Stimulated activated CD8-positive, alpha-beta memory T cell treated with anti-CD3 and anti-CD28 coated beads, Interleukin-7, amount 100 ng/mL, for 4 hours (primary cell): ENCODE data around the gene PLD6.
"Not testable (repeated sequence)": the region's sequence is repeated elsewhere in the genome, so short reads cannot be mapped to it uniquely, and the experiment has no call there.

Experiments used
- DNase-seq, 2 donors: peaks; one replicate each; pipeline ENCODE4 v3.0.0-alpha.2; 2020; ENCODE audit warnings: low read depth in 2 of 2

Gene PLD6

GRCh38 chr17:17200831-17201230 lies 5.3 kb downstream of the PLD6 start:
- no peak for DNase-seq

DNA sequence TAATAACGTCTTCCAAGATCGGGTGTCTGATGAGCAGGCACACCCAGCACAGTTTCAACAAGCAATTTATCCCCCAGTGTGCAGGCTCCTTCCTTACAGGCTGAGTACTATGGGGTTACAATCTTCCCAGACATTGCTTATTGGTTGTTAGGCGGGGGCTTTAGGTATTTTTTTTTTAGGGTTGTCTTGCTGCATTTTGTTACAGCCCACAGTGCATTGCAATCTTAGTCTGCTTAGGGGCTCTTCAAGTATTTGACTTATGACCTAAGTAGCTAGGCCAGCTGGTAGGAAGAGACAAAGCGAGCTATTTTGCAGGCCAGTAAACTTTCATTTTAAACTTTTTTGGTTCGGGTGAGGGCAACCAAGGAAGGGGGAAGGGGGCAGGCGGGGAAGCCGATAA lies 5.8 kb downstream of the PLD6 start:
- DNase-seq, result no peak

DNA sequence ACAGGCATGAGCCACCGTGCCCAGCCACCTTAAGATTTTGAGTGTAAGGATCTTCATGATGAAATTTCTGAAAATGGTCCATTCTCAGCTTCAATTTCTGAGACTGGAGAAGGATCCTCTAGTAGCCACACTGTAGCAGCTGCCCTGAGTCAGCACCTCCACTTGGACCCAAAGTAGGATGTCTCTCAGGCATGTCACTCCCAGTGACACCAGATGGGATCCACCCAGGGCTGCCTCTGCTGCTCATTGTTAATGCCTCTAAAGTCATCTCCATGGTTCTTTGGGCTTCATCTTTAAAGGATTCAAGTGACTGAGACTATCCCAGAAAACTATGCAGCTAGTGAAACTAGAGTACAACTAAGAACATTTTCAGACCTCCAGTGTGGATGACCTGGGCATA lies 7.9 kb downstream of the PLD6 start:
- no peak for DNase-seq

GRCh38 chr17:17196776-17197175 lies 9.4 kb downstream of the PLD6 start:
- DNase-seq, result no peak

- not testable (repeated sequence) for DNase-seq
Measured at GRCh38 chr17:17195466-17195865, 10.7 kb downstream of the PLD6 start.

DNA sequence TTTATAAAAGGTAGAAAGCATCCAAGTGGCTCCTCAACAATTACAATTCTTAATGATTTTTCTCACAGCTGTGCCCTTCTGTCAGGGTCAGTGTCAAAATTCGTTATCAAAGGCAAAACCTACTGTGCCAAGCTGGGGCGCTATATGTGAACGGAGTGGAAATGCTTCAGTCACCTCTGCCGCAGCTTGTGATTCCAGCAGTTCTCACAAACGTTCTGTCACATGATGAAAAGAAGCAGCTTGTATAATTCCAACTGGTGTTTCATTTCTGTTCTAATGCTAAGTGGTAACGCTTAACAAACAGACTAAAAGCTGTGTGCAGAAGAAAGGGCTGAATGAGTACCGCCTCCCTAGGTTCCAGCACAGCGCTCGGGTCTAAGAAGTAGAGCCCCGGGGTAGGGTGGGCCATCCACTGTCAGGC lies 14.2 kb downstream of the PLD6 start:
- no peak for DNase-seq

DNA sequence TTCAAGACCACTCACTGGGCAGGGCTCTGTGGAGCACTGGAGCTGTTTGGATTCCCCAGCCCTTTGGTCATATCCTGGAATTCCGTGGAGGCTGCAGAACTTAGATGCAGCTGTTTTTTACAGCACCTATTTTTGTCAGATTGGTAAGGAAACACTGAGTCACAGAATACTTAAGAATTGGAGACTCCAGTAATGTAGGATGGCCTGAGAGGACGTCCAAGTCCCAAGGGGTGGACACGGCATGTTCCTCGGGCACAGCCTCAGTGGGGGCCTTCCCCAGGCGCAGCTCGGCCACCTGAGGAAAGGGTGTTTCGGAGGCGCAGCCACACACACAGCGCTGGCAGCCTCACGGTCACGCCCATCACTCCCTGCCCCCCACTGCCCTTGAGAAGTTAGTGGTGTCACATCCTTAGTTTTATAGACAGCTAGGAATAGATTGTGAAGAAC lies 14.8 kb downstream of the PLD6 start:
- DNase-seq, result no peak

DNA sequence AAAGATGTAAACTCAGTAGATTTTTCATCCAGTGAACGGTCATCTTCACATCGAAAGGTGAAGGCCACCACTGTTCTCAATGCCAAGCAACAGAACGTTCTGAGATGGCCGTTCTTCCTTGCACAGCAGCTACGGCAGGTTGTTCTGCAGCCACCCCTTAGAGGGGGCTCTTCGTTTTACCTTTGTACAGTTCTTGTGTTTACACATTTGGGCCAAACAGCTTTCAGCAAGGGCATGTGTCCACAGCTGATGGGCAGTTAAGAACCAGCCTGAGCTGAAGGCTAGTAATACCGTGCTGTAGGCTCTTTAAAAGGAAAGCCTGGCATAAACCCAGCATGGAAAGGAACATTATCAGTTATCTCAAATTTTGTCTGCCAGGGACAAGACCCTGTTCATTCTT lies 15.9 kb downstream of the PLD6 start:
- no peak for DNase-seq

DNA sequence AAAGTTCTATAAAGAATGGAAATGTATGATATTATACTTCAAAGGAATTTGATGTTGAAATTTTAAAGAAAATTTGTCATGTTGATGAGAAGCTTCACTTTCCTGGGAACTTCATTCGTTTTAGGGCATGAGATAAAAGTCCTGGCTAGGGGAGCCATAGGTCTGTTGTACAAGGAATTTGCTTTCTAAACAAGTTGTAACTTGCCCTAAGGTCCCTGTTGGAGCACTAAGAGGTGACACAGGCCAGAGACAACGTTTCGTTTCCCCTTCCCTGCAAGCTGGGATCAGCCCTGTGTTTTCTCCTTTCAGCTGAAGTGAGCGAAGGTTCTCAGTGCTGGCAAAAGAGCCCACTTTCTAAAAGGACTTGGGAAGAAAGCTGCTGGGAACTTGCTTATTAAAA lies 16.6 kb downstream of the PLD6 start:
- DNase-seq, result no peak

- no peak for DNase-seq
Measured at GRCh38 chr17:17188586-17188985, 17.5 kb downstream of the PLD6 start.

DNA sequence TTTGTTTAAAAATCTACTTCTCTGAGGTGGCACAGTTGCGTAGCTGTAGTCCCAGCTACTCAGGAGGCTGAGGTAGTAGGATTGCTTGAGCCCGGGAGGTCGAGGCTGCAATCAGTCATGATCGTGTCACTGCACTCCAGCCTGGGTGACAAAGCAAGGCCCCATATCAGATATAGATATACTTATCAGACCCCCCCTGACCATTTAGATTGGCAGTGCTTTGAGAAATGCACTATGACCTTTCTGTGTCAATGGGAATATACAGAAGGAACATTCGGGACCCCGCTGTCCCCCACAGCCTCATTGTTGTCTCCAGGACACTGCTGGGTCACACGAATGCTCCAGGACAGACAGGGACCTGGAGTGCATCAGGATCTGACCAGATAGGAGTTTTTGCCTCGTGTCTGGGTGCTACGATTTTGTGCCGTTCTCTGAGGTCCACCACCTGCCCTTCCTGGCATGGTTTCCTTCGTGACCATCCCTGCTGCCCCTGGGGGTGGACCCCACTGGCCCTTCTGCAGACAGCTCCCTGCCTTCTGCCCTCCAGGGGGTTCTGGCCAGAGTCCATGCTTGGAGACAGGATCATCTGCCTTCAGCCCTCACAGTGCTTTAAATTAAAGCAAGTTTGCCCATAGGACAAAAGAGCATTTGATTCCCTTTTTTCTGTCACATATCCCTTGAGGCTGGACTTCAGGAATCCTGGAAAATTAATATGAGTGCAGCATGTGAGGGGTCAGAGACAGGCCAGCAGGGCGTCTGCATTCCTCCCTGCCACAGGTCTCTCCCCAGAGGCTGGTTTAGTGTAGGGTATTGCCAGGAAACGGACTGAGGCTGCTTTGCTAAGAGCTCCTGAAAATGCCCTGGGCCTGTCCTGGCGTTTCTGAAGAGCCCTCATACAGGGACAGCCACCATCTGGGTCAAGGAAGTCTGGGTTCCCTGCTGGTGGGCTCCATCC lies 19.3 kb downstream of the PLD6 start:
- no peak for DNase-seq

DNA sequence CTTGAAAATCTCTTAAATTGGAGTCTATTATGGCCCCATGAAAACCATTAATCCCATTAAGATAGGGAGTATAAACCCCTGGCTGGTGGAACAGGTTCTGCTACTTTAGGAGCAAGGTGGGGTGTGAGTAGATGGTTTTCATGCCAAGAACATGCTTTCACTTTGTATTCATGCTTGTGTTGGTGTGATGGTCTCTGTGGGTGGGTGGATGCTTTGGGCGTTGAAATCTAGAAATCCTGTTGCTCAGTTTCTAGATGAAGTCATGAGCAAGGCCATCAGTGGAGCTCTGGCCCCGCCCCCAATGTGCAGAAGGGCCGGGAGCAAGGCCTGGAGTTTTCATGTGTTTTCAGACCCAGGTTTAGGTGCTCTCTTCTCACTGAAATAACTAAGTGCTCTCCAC lies 20.1 kb downstream of the PLD6 start:
- DNase-seq, result no peak

DNA sequence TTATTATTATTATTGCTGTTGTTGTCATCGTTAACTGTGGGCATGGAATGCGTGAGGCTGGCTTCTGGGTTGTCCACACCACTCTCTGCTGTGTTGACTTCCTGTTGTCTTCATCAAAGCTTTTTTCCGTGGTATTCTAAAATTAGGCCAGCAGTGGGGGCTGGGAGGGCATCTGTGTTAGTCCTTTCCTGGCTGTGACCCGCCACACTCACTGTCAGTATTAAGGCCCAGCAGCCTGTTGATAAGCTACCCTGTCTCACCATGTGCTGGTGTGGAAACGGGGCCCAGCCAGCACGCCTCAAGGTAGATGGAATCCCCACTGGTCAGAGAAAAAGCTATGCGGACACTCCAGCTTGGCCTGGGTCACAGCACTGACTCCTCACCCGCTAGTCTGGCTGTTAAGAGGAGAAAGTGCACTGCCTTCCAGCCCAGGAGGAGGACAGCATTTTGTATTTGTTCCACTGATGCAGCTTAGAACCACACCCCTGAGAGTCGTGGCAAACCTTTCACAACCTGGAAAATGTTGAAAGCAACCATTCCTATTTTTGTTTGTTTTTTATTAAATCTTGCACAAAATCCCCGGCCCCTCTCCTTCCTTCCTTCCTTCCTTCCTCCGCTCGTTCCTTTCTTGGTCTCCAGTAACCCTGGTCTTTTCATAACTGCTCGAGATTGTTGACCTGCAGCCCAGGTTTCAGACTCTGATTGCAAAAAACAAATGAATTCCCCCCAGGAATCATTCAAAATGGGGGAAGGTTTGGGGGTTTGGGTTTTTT lies 21.0 kb downstream of the PLD6 start:
- DNase-seq, result not testable (repeated sequence)

DNA sequence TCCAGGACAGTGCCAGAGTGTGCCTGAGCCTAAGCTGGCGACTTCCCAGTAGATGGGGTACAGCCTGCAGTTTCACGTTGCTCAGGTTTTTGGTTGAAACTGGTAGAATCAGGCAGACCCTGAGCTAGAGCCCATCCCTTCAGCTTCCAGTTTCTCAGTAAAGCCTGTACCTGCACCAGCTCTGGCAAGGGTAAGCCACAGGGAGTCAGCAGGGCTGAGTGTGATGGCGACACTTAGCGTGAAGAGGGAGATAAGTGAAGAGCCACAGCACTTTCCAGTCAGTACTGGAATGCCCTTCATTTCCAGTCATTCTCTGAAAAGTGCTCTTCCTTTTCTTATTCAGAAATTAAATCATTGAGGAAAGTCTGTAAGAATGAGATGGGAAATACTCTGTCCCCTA lies 22.4 kb downstream of the PLD6 start:
- DNase-seq, result no peak

GRCh38 chr17:17182598-17183136 lies 23.5 kb downstream of the PLD6 start:
- DNase-seq, result no peak

- DNase-seq, result no peak
Measured at GRCh38 chr17:17181666-17182597, 24.2 kb downstream of the PLD6 start.

GRCh38 chr17:17180741-17181525 lies 25.2 kb downstream of the PLD6 start:
- DNase-seq, result no peak

DNA sequence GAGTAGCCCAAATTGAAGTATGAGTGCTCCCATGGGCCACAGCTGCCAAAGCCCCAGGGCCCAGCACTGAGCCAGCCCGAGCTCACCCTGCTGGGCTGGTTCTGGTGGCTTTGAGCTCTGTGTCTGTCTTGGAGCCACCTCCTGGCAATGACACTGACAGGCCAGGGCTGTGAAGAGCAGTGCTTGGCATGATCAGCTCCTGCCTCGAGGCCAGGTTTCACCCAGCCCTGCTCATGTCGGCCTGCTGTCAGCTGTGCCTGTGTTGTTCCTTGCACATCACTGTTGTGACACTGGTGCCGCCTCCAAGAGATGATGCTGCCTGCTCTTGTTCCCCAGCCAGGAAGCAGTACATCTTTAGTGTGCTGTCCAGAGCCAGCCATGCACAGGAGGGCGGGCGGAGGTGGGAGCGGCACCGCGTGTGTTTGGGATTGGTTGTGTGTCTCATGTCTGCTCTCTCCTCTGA lies 26.0 kb downstream of the PLD6 start:
- DNase-seq, result no peak

GRCh38 chr17:17179371-17179827 lies 26.7 kb downstream of the PLD6 start:
- DNase-seq, result no peak

- no peak for DNase-seq
Measured at GRCh38 chr17:17177176-17177575, 29.0 kb downstream of the PLD6 start.
